Trophoblast cell (in vitro differentiated cells and primary cell): Measurements from ENCODE around the gene NOG.

Experiments
- DNase-seq, 2 donors: peaks; one replicate each; pipeline ENCODE4 v3.0.0-alpha.2; 2016
- H2AFZ ChIP-seq: 2 replicates; pipeline ENCODE4 v1.6.1; 2013; ENCODE audit warnings: low read length, moderate library complexity, mild to moderate bottlenecking; ENCODE audit not compliant: insufficient read depth, poor library complexity
- H2AK5ac ChIP-seq: 2 replicates; pipeline ENCODE4 v1.6.1; 2013; ENCODE audit warnings: mild to moderate bottlenecking, low read length
- H2BK120ac ChIP-seq: 2 replicates; pipeline ENCODE4 v1.6.1; 2013; ENCODE audit warnings: low read length, mild to moderate bottlenecking, moderate library complexity; ENCODE audit not compliant: insufficient read depth, poor library complexity
- H2BK12ac ChIP-seq: 2 replicates; pipeline ENCODE4 v1.6.1; 2013; ENCODE audit warnings: mild to moderate bottlenecking, low read length, moderate library complexity
- H2BK5ac ChIP-seq: 2 replicates; pipeline ENCODE4 v1.6.1; 2013; ENCODE audit warnings: low read length, low read depth, moderate library complexity, mild to moderate bottlenecking; ENCODE audit not compliant: poor library complexity
- H3K14ac ChIP-seq: 2 replicates; pipeline ENCODE4 v1.6.1; 2013; ENCODE audit warnings: mild to moderate bottlenecking, low read length
- H3K18ac ChIP-seq: 2 replicates; pipeline ENCODE4 v1.6.1; 2013; ENCODE audit warnings: mild to moderate bottlenecking, low read length
- H3K23ac ChIP-seq: 2 replicates; pipeline ENCODE4 v1.6.1; 2013; ENCODE audit warnings: low read length
- H3K27ac ChIP-seq: 2 replicates; pipeline ENCODE4 v1.5.1; 2013; ENCODE audit warnings: low read depth, mild to moderate bottlenecking, inconsistent platforms, low read length, moderate library complexity
- H3K27me3 ChIP-seq: 2 replicates; pipeline ENCODE4 v1.6.1; 2013; ENCODE audit warnings: inconsistent platforms, mild to moderate bottlenecking, low read length, moderate library complexity; ENCODE audit not compliant: insufficient read depth
- H3K36me3 ChIP-seq, 2 experiments: 1 replicate in 1 of 2; 2 replicates in 1 of 2; pipeline ENCODE4 v1.6.1; 2013; ENCODE audit warnings: low read length in 2 of 2, mild to moderate bottlenecking in 2 of 2, moderate library complexity in 1 of 2; ENCODE audit not compliant: insufficient read depth in 2 of 2, control insufficient read depth in 1 of 2
- H3K4ac ChIP-seq: 2 replicates; pipeline ENCODE4 v1.6.1; 2013; ENCODE audit warnings: low read depth, mild to moderate bottlenecking, low read length, moderate library complexity
- H3K4me1 ChIP-seq, 2 experiments: 1 replicate in 1 of 2; 2 replicates in 1 of 2; pipeline ENCODE4 v1.6.1; 2013; ENCODE audit warnings: low read length in 2 of 2, mild to moderate bottlenecking in 2 of 2, moderate library complexity in 1 of 2; ENCODE audit not compliant: insufficient read depth in 2 of 2, control insufficient read depth in 1 of 2
- H3K4me2 ChIP-seq: 2 replicates; pipeline ENCODE4 v1.6.1; 2013; ENCODE audit warnings: inconsistent platforms, mild to moderate bottlenecking, low read length, moderate library complexity
- H3K4me3 ChIP-seq: 2 replicates; pipeline ENCODE4 v1.5.1; 2013; ENCODE audit warnings: mild to moderate bottlenecking, low read depth, low read length, inconsistent platforms
- H3K79me1 ChIP-seq: one replicate; pipeline ENCODE4 v1.6.1; 2013; ENCODE audit warnings: low read length
- H3K79me2 ChIP-seq: 2 replicates; pipeline ENCODE4 v1.6.1; 2013; ENCODE audit warnings: low read length, mild to moderate bottlenecking; ENCODE audit not compliant: control insufficient read depth, insufficient read depth, poor library complexity
- H3K9ac ChIP-seq: 2 replicates; pipeline ENCODE4 v1.6.1; 2013; ENCODE audit warnings: mild to moderate bottlenecking, low read length
- H3K9me3 ChIP-seq: 2 replicates; pipeline ENCODE4 v1.6.1; 2013; ENCODE audit warnings: low read depth, mild to moderate bottlenecking, control low read depth, inconsistent platforms, low read length; ENCODE audit not compliant: insufficient read depth
- H4K12ac ChIP-seq: 2 replicates; pipeline ENCODE4 v1.6.1; 2013; ENCODE audit warnings: low read depth, mild to moderate bottlenecking, low read length, moderate library complexity
- H4K8ac ChIP-seq: 2 replicates; pipeline ENCODE4 v1.6.1; 2013; ENCODE audit warnings: low read depth, mild to moderate bottlenecking, low read length, moderate library complexity
- H4K91ac ChIP-seq: one replicate; pipeline ENCODE4 v1.6.1; 2013; ENCODE audit warnings: low read depth, mild to moderate bottlenecking, low read length, moderate library complexity
- WGBS: extraction: QIAGEN DNeasy Blood & Tissue Kit; methylation state at CpG from one replicate; pipeline ENCODE4 v1.1.7; 2013; ENCODE audit warnings: missing lambda C conversion rate; ENCODE audit not compliant: insufficient read length, insufficient coverage; ENCODE audit errors: extremely low coverage; 5-methylcytosine and 5-hydroxymethylcytosine counted together

The NOG gene

GRCh38 chr17:56549501-56549900 lies 44.0 kb upstream of the NOG start:
- H3K23ac ChIP-seq: no peak overlapping the region
- no peaks in the 10 kb centered on the region for H3K79me2 ChIP-seq
- peaks cover 3% of the 10 kb centered on the region for H3K79me1 ChIP-seq
- no peak overlapping the region for H2BK12ac ChIP-seq
- no peak overlapping the region for H3K18ac ChIP-seq
- no peak overlapping the region for H4K8ac ChIP-seq
- WGBS: no CpG with 5 or more reads among the region's 1 CpG
- no peak overlapping the region for H2BK120ac ChIP-seq
- peaks cover 2% of the 10 kb centered on the region for H3K9me3 ChIP-seq
- no peak overlapping the region for H4K12ac ChIP-seq
- no peak overlapping the region for H3K27ac ChIP-seq
- H2BK5ac ChIP-seq: no peak overlapping the region
- DNase-seq: no peak
- no peak overlapping the region for H2AK5ac ChIP-seq
- H3K14ac ChIP-seq: no peak overlapping the region
- no peak overlapping the region for H3K9ac ChIP-seq
- H3K4me3 ChIP-seq: no peak overlapping the region
- H3K4ac ChIP-seq: no peak overlapping the region
- H3K4me1 ChIP-seq: peaks cover 0 to 2% of the 10 kb centered on the region in 2 experiments
- no peak overlapping the region for H3K4me2 ChIP-seq
- no peaks in the 10 kb centered on the region for H3K27me3 ChIP-seq
- no peak overlapping the region for H4K91ac ChIP-seq
- H2AFZ ChIP-seq: no peak overlapping the region
- no peaks in the 10 kb centered on the region for H3K36me3 ChIP-seq

- no peaks in the 10 kb centered on the region for H3K27me3 ChIP-seq
- no peak overlapping the region for H3K4ac ChIP-seq
- H3K23ac ChIP-seq: no peak overlapping the region
- H2AK5ac ChIP-seq: no peak overlapping the region
- no peak overlapping the region for H3K14ac ChIP-seq
- H3K36me3 ChIP-seq: no peaks in the 10 kb centered on the region
- H3K18ac ChIP-seq: no peak overlapping the region
- H2AFZ ChIP-seq: no peak overlapping the region
- no peak overlapping the region for H2BK12ac ChIP-seq
- H2BK120ac ChIP-seq: no peak overlapping the region
- H3K9ac ChIP-seq: no peak overlapping the region
- no peak overlapping the region for H4K91ac ChIP-seq
- no peak overlapping the region for H3K4me3 ChIP-seq
- no peak overlapping the region for H4K8ac ChIP-seq
- H3K79me1 ChIP-seq: no peaks in the 10 kb centered on the region
- no CpG with 5 or more reads among the region's 8 CpGs for WGBS
- no peaks in the 10 kb centered on the region for H3K79me2 ChIP-seq
- H4K12ac ChIP-seq: no peak overlapping the region
- no peak overlapping the region for H2BK5ac ChIP-seq
- H3K27ac ChIP-seq: no peak overlapping the region
- H3K9me3 ChIP-seq: no peaks in the 10 kb centered on the region
- DNase-seq: no peak
- H3K4me2 ChIP-seq: no peak overlapping the region
- no peaks in the 10 kb centered on the region for H3K4me1 ChIP-seq
Measured at GRCh38 chr17:56557682-56558081, 35.8 kb upstream of the NOG start.

- H4K91ac ChIP-seq: no peak overlapping the region
- no CpG with 5 or more reads among the region's 7 CpGs for WGBS
Measured at GRCh38 chr17:56558088-56558487, 35.4 kb upstream of the NOG start.

DNA sequence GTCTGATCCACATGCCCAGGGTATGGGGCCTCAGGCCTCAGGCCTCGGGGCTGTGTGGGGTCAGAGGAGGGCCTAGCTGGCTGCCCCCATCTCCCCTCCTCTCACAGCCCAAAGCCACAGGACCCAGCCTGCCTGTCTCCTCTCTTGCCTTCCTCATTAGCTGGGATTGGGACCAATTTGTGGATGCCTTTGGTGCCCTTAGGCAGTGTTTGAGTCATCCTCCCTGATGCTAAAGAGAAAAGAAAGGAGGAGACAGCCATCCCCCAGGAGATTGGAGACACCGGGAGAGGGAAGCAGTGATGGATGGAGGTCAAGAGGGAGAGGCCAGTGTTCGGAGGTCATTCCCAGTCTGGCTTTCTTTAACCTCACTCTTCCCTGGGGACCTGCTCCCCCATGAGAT lies 23.3 kb upstream of the NOG start:
- H3K14ac ChIP-seq: no peak overlapping the region
- no peak overlapping the region for H2AK5ac ChIP-seq
- H3K23ac ChIP-seq: no peak overlapping the region
- H4K91ac ChIP-seq: no peak overlapping the region
- H3K4me1 ChIP-seq: peaks cover 4 to 9% of the 10 kb centered on the region in 2 experiments
- H3K79me2 ChIP-seq: no peaks in the 10 kb centered on the region
- H3K36me3 ChIP-seq: no peaks in the 10 kb centered on the region
- H3K9me3 ChIP-seq: no peaks in the 10 kb centered on the region
- no peak overlapping the region for H2BK5ac ChIP-seq
- H3K9ac ChIP-seq: no peak overlapping the region
- H2BK12ac ChIP-seq: no peak overlapping the region
- H3K18ac ChIP-seq: no peak overlapping the region
- WGBS: no CpG with 5 or more reads among the region's 3 CpGs
- DNase-seq: no peak
- H2BK120ac ChIP-seq: no peak overlapping the region
- no peaks in the 10 kb centered on the region for H3K27me3 ChIP-seq
- no peak overlapping the region for H4K12ac ChIP-seq
- H4K8ac ChIP-seq: no peak overlapping the region
- no peak overlapping the region for H3K4ac ChIP-seq
- no peak overlapping the region for H2AFZ ChIP-seq
- H3K4me3 ChIP-seq: no peak overlapping the region
- no peaks in the 10 kb centered on the region for H3K79me1 ChIP-seq
- no peak overlapping the region for H3K4me2 ChIP-seq
- H3K27ac ChIP-seq: no peak overlapping the region

More at GRCh38 chr17:56558088-56558487, 35.4 kb upstream of the NOG start:
- H2BK12ac ChIP-seq: no peak overlapping the region
- H2AK5ac ChIP-seq: no peak overlapping the region
- H3K9ac ChIP-seq: no peak overlapping the region
- no peaks in the 10 kb centered on the region for H3K79me1 ChIP-seq
- no peak overlapping the region for H3K14ac ChIP-seq
- H3K4me3 ChIP-seq: no peak overlapping the region
- H3K23ac ChIP-seq: no peak overlapping the region
- no peaks in the 10 kb centered on the region for H3K27me3 ChIP-seq
- no peak overlapping the region for H2BK5ac ChIP-seq
- H3K27ac ChIP-seq: no peak overlapping the region
- H2AFZ ChIP-seq: no peak overlapping the region
- no peak overlapping the region for H4K12ac ChIP-seq
- H3K4ac ChIP-seq: no peak overlapping the region
- no peak overlapping the region for H3K18ac ChIP-seq
- H3K9me3 ChIP-seq: no peaks in the 10 kb centered on the region
- no peak overlapping the region for H4K8ac ChIP-seq
- H3K36me3 ChIP-seq: no peaks in the 10 kb centered on the region
- no peaks in the 10 kb centered on the region for H3K4me1 ChIP-seq
- no peak overlapping the region for H3K4me2 ChIP-seq
- H2BK120ac ChIP-seq: no peak overlapping the region
- DNase-seq: no peak
- H3K79me2 ChIP-seq: no peaks in the 10 kb centered on the region
